ENCODE data around the gene ZNF516.

Gene ZNF516

GRCh38 chr18:76362676-76363075, 132.4 kb downstream of the ZNF516 start:
- TF ChIP-seq EZH2phosphoT487 (IDR thresholded peaks at IDR 0.05; ENCODE audit: borderline replicate concordance, low read length): no peak
- Histone ChIP-seq H3K4me3 (ENCODE audit: low read length) (no peak overlapping the region), H3K79me2 (ENCODE audit: control insufficient read depth, low read length) (no peaks in the 10 kb centered on the region), H3K27me3 (ENCODE audit: control insufficient read depth, low read length) (no peaks in the 10 kb centered on the region), H3K27ac (ENCODE audit: low read depth, low read length) (no peak overlapping the region), H3K4me1 (ENCODE audit: control insufficient read depth, low read length) (0 out of 2 replicates have a peak, but pooled peaks cover 3% of the 10 kb centered on the region), H3K9me3 (ENCODE audit: control insufficient read depth, insufficient read depth, low read length) (no peaks in the 10 kb centered on the region), H3K9me2 (replicated peaks; ENCODE audit: control insufficient read depth, low read length) (no peaks in the 10 kb centered on the region), H3K4me2 (ENCODE audit: low read length) (no peak overlapping the region), H3F3A (ENCODE audit: control insufficient read depth, insufficient read depth) (no peaks in the 10 kb centered on the region), H3K36me3 (ENCODE audit: control insufficient read depth, low read length) (peaks cover 28% of the 10 kb centered on the region), H4K20me1 (ENCODE audit: control insufficient read depth, insufficient read depth, low read depth, low read length) (no peaks in the 10 kb centered on the region)

DNA sequence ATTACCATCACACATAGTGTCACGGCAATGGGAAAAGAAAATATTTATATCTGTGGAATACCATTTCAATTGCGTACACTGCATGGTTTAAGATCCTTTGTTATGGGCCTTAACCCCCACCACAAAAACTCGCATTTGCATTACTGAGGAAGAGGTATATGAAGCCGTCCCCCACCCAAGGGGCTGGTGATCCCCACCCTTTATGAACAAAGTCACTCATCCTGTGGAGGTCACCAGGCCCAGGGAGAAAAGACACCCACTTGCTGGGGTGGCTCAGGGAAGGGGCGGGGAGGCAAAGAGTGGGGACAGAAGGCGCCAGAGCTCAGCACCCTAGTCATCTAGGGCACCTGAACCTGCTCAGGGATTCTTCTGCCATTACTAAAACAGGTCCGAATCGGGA, 133.8 kb downstream of the ZNF516 start:
- no peaks in the 10 kb centered on the region for H3F3A ChIP-seq (ENCODE audit: control insufficient read depth, insufficient read depth)
- no peaks in the 10 kb centered on the region for H3K9me2 ChIP-seq (replicated peaks; ENCODE audit: control insufficient read depth, low read length)
- H3K27me3 ChIP-seq (ENCODE audit: control insufficient read depth, low read length): no peaks in the 10 kb centered on the region
- no peak overlapping the region for H3K27ac ChIP-seq (ENCODE audit: low read depth, low read length)
- 0 out of 2 replicates have a peak, but pooled peaks cover 3% of the 10 kb centered on the region for H3K4me1 ChIP-seq (ENCODE audit: control insufficient read depth, low read length)
- peaks cover 28% of the 10 kb centered on the region for H3K36me3 ChIP-seq (ENCODE audit: control insufficient read depth, low read length)
- H4K20me1 ChIP-seq (ENCODE audit: control insufficient read depth, insufficient read depth, low read depth, low read length): no peaks in the 10 kb centered on the region
- no peaks in the 10 kb centered on the region for H3K9me3 ChIP-seq (ENCODE audit: control insufficient read depth, insufficient read depth, low read length)
- no peaks in the 10 kb centered on the region for H3K79me2 ChIP-seq (ENCODE audit: control insufficient read depth, low read length)
- H3K4me2 ChIP-seq (ENCODE audit: low read length): no peak overlapping the region
- no peak for TF ChIP-seq CTCF (IDR thresholded peaks at IDR 0.05; ENCODE audit: low read depth, low read length, poor library complexity, severe bottlenecking)
- TF ChIP-seq EZH2phosphoT487 (IDR thresholded peaks at IDR 0.05; ENCODE audit: borderline replicate concordance, low read length): no peak
- no peak overlapping the region for H3K4me3 ChIP-seq (ENCODE audit: low read length)

GRCh38 chr18:76359909-76360308, 135.1 kb downstream of the ZNF516 start:
- Histone ChIP-seq H3K9me2 (replicated peaks; ENCODE audit: control insufficient read depth, low read length) (no peaks in the 10 kb centered on the region), H3K9me3 (ENCODE audit: control insufficient read depth, insufficient read depth, low read length) (no peaks in the 10 kb centered on the region), H3K27ac (ENCODE audit: low read depth, low read length) (no peak overlapping the region), H3F3A (ENCODE audit: control insufficient read depth, insufficient read depth) (no peaks in the 10 kb centered on the region), H3K4me1 (ENCODE audit: control insufficient read depth, low read length) (peaks cover 3% of the 10 kb centered on the region; the same call in 1 of the 2 replicates), H3K79me2 (ENCODE audit: control insufficient read depth, low read length) (no peaks in the 10 kb centered on the region), H3K4me2 (ENCODE audit: low read length) (no peak overlapping the region), H3K27me3 (ENCODE audit: control insufficient read depth, low read length) (no peaks in the 10 kb centered on the region), H3K4me3 (ENCODE audit: low read length) (no peak overlapping the region), H4K20me1 (ENCODE audit: control insufficient read depth, insufficient read depth, low read depth, low read length) (no peaks in the 10 kb centered on the region), H3K36me3 (ENCODE audit: control insufficient read depth, low read length) (peaks cover 22% of the 10 kb centered on the region)
- TF ChIP-seq EZH2phosphoT487 (IDR thresholded peaks at IDR 0.05; ENCODE audit: borderline replicate concordance, low read length) (no peak), CTCF (IDR thresholded peaks at IDR 0.05; ENCODE audit: low read depth, low read length, poor library complexity, severe bottlenecking) (no peak)

GRCh38 chr18:76358774-76359173, 136.3 kb downstream of the ZNF516 start:
- H3K36me3 ChIP-seq (ENCODE audit: control insufficient read depth, low read length): peaks cover 22% of the 10 kb centered on the region
- no peaks in the 10 kb centered on the region for H3F3A ChIP-seq (ENCODE audit: control insufficient read depth, insufficient read depth)
- H3K27me3 ChIP-seq (ENCODE audit: control insufficient read depth, low read length): no peaks in the 10 kb centered on the region
- TF ChIP-seq CTCF (IDR thresholded peaks at IDR 0.05; ENCODE audit: low read depth, low read length, poor library complexity, severe bottlenecking): no peak
- TF ChIP-seq EZH2phosphoT487 (IDR thresholded peaks at IDR 0.05; ENCODE audit: borderline replicate concordance, low read length): no peak
- H3K9me2 ChIP-seq (replicated peaks; ENCODE audit: control insufficient read depth, low read length): no peaks in the 10 kb centered on the region
- H3K4me3 ChIP-seq (ENCODE audit: low read length): no peak overlapping the region
- H3K27ac ChIP-seq (ENCODE audit: low read depth, low read length): no peak overlapping the region
- no peaks in the 10 kb centered on the region for H4K20me1 ChIP-seq (ENCODE audit: control insufficient read depth, insufficient read depth, low read depth, low read length)
- no peaks in the 10 kb centered on the region for H3K79me2 ChIP-seq (ENCODE audit: control insufficient read depth, low read length)
- H3K4me1 ChIP-seq (ENCODE audit: control insufficient read depth, low read length): peaks cover 3% of the 10 kb centered on the region; the same call in 1 of the 2 replicates
- H3K4me2 ChIP-seq (ENCODE audit: low read length): no peak overlapping the region
- H3K9me3 ChIP-seq (ENCODE audit: control insufficient read depth, insufficient read depth, low read length): no peaks in the 10 kb centered on the region

All from DOHH2 (cell line).